Astrocyte of the spinal cord (primary cell): Measurements from ENCODE around the gene SYNDIG1.

ENCODE experiments used
- DNase-seq: peaks from one replicate; pipeline ENCODE4 v3.0.0; 2011; ENCODE audit warnings: low read depth, low spot score
- H3K4me3 ChIP-seq: 2 replicates; pipeline ENCODE4 v1.5.1; 2011; ENCODE audit warnings: low read depth, mild to moderate bottlenecking, low read length, moderate library complexity
- in situ Hi-C: cut with HindIII; loops from 2 replicates; pipeline ENCODE4 v1.10.0; 2017; ENCODE audit warnings: low sequenced_read_pairs
- TF ChIP-seq, protein P1 (sequence below): IDR thresholded peaks from 2 replicates; pipeline ENCODE4 v1.5.1; 2012; ENCODE audit warnings: low read depth, mild to moderate bottlenecking, low read length, inconsistent platforms

SYNDIG1 gene

DNA sequence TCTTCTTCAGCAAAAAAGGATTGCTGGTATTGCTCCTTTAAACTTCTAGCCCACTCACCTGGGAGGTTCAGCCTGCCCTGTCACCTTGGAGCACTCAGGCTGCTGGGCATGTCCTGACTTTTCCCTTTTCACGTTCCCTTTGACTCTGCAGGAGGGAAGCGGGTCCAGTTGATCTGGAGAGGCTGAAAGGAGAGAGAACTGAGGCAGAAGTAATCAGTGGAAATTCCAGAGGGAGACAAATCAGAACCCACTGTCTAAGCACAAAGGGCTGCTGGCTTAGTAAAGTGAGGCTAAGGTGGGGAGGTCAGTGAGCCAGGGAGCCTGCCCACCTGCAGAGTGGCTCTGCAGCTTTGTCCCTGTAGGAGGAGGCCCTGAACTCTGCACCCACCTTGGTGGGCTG, 9.7 kb upstream of the SYNDIG1 start:
- TF ChIP-seq, protein P1, sequence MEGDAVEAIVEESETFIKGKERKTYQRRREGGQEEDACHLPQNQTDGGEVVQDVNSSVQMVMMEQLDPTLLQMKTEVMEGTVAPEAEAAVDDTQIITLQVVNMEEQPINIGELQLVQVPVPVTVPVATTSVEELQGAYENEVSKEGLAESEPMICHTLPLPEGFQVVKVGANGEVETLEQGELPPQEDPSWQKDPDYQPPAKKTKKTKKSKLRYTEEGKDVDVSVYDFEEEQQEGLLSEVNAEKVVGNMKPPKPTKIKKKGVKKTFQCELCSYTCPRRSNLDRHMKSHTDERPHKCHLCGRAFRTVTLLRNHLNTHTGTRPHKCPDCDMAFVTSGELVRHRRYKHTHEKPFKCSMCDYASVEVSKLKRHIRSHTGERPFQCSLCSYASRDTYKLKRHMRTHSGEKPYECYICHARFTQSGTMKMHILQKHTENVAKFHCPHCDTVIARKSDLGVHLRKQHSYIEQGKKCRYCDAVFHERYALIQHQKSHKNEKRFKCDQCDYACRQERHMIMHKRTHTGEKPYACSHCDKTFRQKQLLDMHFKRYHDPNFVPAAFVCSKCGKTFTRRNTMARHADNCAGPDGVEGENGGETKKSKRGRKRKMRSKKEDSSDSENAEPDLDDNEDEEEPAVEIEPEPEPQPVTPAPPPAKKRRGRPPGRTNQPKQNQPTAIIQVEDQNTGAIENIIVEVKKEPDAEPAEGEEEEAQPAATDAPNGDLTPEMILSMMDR, result no peak
- in situ Hi-C loops, result no loop called here
- no peak overlapping the region for H3K4me3 ChIP-seq
- DNase-seq, result no peak

DNA sequence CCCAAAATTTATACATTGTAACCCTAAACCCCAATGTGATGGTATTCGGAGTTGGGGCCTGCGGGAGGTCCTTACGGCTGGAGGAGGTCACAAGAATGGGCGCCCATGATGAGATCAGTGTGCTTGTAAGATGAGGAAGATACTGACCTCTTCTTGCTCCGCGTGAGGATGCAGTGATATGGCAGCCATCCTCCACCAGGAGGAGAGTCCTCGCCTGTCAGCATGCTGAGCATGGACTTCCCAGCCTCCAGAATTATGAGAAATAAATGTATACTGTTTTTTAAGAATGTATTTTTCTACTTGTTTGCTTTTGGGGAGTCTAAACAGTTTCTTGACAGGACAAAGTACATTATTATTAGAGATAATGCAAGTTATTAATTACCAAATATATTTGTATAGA, 8.7 kb upstream of the SYNDIG1 start:
- H3K4me3 ChIP-seq, result no peak overlapping the region
- DNase-seq, result no peak

DNA sequence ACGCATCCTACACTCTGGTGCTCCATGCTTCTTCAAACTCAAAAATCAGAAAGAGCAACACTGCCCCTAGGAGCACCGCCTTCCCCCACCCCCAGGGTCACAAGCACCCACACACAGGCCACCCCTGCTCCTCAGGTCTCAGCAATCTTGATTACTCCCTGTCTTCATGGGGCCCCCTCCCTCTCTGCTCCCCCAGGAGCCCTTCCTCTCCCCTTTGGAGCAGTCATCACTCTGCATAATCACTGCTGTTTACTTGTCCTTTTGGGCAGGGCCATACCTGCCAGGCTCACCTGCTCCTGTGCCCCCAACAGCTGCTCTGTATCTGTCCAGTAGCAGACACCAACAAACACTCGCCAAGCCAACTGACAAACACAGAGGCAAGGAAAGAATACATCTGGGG, 7.6 kb upstream of the SYNDIG1 start:
- TF ChIP-seq, protein P1, result no peak
- no peak overlapping the region for H3K4me3 ChIP-seq
- in situ Hi-C loops, result no loop called here
- no peak for DNase-seq

More for the DNA sequence above, 8.7 kb upstream of the SYNDIG1 start:
- in situ Hi-C loops, result no loop called here
- TF ChIP-seq, protein P1, result peak; percentile 16

DNA sequence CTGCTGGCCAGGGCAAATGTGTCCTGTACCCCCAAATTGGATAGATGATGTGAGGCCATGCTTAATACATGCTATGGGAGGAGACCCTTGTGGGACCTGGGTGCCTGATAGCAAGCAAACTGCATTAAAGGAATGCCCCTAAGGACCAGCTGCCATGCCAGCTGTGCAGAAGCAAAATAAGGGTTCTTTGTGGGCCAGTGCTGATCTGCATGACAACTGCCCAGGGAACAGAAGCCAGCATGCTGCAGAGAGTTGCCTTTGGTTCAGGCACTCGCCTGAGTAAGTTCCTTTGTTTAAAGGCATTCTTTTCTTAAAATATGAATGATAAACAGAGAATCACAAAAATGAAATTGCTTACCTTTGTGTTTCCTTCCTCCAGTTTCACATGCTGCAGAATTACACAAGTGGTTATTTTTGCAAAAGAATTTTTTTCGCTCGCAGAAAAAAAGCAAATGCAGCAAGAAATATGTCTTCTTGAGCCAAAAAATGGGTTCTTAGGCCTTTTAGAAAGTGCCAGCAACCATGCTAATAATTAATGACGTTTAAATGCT, 6.9 kb upstream of the SYNDIG1 start:
- in situ Hi-C loops, result no loop called here
- no peak overlapping the region for H3K4me3 ChIP-seq
- no peak for DNase-seq
- TF ChIP-seq, protein P1, result no peak

DNA sequence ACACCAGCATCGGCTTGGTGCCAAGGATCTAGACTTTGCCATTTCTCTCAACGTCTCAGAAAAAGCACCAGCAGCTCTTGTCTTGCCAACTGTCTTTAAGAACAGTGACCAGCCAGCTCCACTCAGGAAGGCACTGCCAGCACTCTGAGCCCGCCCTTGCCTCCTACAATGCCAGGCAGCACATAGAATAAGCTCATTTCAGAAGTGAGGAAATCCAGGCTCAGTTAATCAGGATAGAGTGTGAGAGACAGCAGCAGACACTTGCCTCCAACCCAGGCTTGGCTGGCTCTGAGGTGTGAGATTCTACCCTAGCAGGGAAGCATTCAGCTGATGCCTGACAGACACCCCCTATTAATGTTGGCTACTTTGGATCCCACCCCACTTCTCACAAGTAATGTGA, 4.3 kb upstream of the SYNDIG1 start:
- DNase-seq, result no peak
- TF ChIP-seq, protein P1, result no peak
- in situ Hi-C loops, result no loop called here
- no peak overlapping the region for H3K4me3 ChIP-seq

DNA sequence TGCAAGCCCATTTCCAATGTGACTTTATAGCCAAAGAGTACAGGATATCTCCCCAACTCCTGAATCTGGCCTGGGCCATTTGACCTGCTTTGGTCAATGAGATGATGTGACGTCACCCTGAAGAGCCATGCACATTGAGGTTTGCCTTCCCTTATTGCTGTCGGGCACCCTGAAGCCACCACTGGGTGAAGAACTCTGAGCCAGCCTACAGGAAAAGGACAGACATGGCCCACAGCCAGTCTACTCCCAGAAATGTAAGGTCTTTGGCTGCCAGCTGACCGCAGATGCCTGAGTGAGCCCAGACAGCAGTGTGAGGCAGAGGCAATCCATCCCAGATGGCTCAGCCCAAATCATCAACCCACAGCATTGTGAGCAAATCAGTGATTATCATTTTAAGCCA, 3.7 kb upstream of the SYNDIG1 start:
- in situ Hi-C loops, result no loop called here
- TF ChIP-seq, protein P1, result no peak
- DNase-seq, result peak; percentile 60
- H3K4me3 ChIP-seq, result no peak overlapping the region
